HepG2 (cell line): Measurements from ENCODE around the gene GSDMA. TPM values are rescaled to one million over a fixed set of nuclear protein-coding genes. Genes with fewer than 3 reads are reported as not detected.

Source experiments
- ARID2 ChIP-seq: sonication (generic); formaldehyde crosslinking; IDR thresholded peaks from 2 replicates; pipeline ENCODE4 v1.8.1; 2022; ENCODE audit warnings: mild to moderate bottlenecking, missing genetic modification reagents, borderline replicate concordance
- ARNTL ChIP-seq: sonication (generic); formaldehyde crosslinking; IDR thresholded peaks from 2 replicates; pipeline ENCODE4 v1.4.0; 2020; ENCODE audit warnings: mild to moderate bottlenecking, missing genetic modification reagents
- ATRX ChIP-seq: sonication (generic); formaldehyde crosslinking; IDR thresholded peaks from 2 replicates; pipeline ENCODE4 v1.4.0; 2020; ENCODE audit warnings: missing genetic modification reagents, borderline replicate concordance
- BRCA1 ChIP-seq: sonication (generic); formaldehyde crosslinking; IDR thresholded peaks from 2 replicates; pipeline ENCODE4 v1.4.0; 2020; ENCODE audit warnings: missing genetic modification reagents
- HMGXB4 ChIP-seq, 2 experiments: sonication (generic) in 1 of 2; formaldehyde crosslinking in 1 of 2; IDR thresholded peaks; 2 replicates each; pipeline versions ENCODE4 v1.4.0 to v1.6.1; 2018 to 2020; ENCODE audit warnings: missing genetic modification reagents in 2 of 2, borderline replicate concordance in 1 of 2, low read depth in 1 of 2, mild to moderate bottlenecking in 1 of 2, missing biosample characterization in 1 of 2
- KDM2A ChIP-seq: sonication (generic); formaldehyde crosslinking; IDR thresholded peaks from 2 replicates; pipeline ENCODE4 v1.4.0; 2020; ENCODE audit warnings: low read depth, missing genetic modification reagents, borderline replicate concordance
- MEIS1 ChIP-seq: sonication (generic); formaldehyde crosslinking; IDR thresholded peaks from 2 replicates; pipeline ENCODE4 v1.9.0; 2021; ENCODE audit warnings: mild to moderate bottlenecking, missing genetic modification reagents, moderate library complexity, borderline replicate concordance
- PRMT3 ChIP-seq: sonication (generic); formaldehyde crosslinking; IDR thresholded peaks from 2 replicates; pipeline ENCODE4 v1.8.1; 2022; ENCODE audit warnings: low read depth, mild to moderate bottlenecking, moderate library complexity, missing genetic modification reagents, borderline replicate concordance
- SALL1 ChIP-seq: sonication (generic); formaldehyde crosslinking; IDR thresholded peaks from 2 replicates; pipeline ENCODE4 v1.8.0; 2022; ENCODE audit warnings: mild to moderate bottlenecking, missing genetic modification reagents
- SRSF4 ChIP-seq: fragments of 200-400 bp; formaldehyde crosslinking; IDR thresholded peaks from one replicate; pipeline ENCODE4 v1.6.1; 2018; ENCODE audit warnings: mild to moderate bottlenecking, low read depth, low read length, moderate library complexity; ENCODE audit not compliant: poor library complexity, severe bottlenecking
- TIGD3 ChIP-seq: sonication (generic); formaldehyde crosslinking; IDR thresholded peaks from 2 replicates; pipeline ENCODE4 v1.5.1; 2020; ENCODE audit warnings: mild to moderate bottlenecking, missing genetic modification reagents, borderline replicate concordance
- ZC3H13 ChIP-seq: sonication (generic); formaldehyde crosslinking; IDR thresholded peaks from 2 replicates; pipeline ENCODE4 v1.8.1; 2023; ENCODE audit warnings: mild to moderate bottlenecking, missing genetic modification reagents, moderate library complexity
- ZNF441 ChIP-seq: sonication (generic); formaldehyde crosslinking; IDR thresholded peaks from 2 replicates; pipeline ENCODE4 v1.7.0; 2021; ENCODE audit warnings: missing genetic modification reagents, borderline replicate concordance
- ZNF776 ChIP-seq: sonication (generic); formaldehyde crosslinking; IDR thresholded peaks from 2 replicates; pipeline ENCODE4 v1.4.0; 2020; ENCODE audit warnings: mild to moderate bottlenecking, missing genetic modification reagents
- ZNF781 ChIP-seq: sonication (generic); formaldehyde crosslinking; IDR thresholded peaks from 2 replicates; pipeline ENCODE4 v1.5.1; 2020; ENCODE audit warnings: borderline replicate concordance, mild to moderate bottlenecking, missing genetic modification reagents; ENCODE audit errors: not compliant biosample characterization
- ZNF816 ChIP-seq: sonication (generic); formaldehyde crosslinking; IDR thresholded peaks from 2 replicates; pipeline ENCODE4 v1.8.0; 2022; ENCODE audit warnings: missing genetic modification reagents, mild to moderate bottlenecking, borderline replicate concordance
- polyA plus RNA-seq, 8 experiments: library from polyadenylated mRNA; depleted of rRNA in 3 of 8; stranded (reverse) in 7 of 8; unstranded in 1 of 8; fragments of >200 nt; fragmentation: Illumina TruSeq in 4 of 8; extraction: Trizol in 4 of 8; gene quantifications; 2 replicates each; pipeline versions ENCODE4 v1.2.1 to v1.2.3, GENCODE V29; 2011 to 2016; ENCODE audit warnings: low read depth in 4 of 8, missing spikeins in 1 of 8, mixed read lengths in 1 of 8; ENCODE audit not compliant: insufficient read depth in 1 of 8
- total RNA-seq, 5 experiments: library from RNA; depleted of rRNA; stranded (reverse); fragments of >200 nt; fragmentation: Illumina TruSeq; extraction: Trizol; gene quantifications; 2 replicates each; pipeline ENCODE4 v1.2.3, GENCODE V29; 2016; ENCODE audit warnings: low read depth in 1 of 5
- TF ChIP-seq, protein P1 (sequence below): sonication (generic); formaldehyde crosslinking; IDR thresholded peaks from 2 replicates; pipeline ENCODE4 v1.9.0; 2021; ENCODE audit warnings: missing genetic modification reagents, mild to moderate bottlenecking, borderline replicate concordance
- TF ChIP-seq, protein P2 (sequence below): sonication (generic); formaldehyde crosslinking; IDR thresholded peaks from 2 replicates; pipeline ENCODE4 v1.4.0; 2020; ENCODE audit warnings: mild to moderate bottlenecking, missing genetic modification reagents
- TF ChIP-seq, protein P3 (sequence below): sonication (generic); formaldehyde crosslinking; IDR thresholded peaks from 2 replicates; pipeline ENCODE4 v1.4.0; 2020; ENCODE audit warnings: missing genetic modification reagents, mild to moderate bottlenecking, borderline replicate concordance

Gene GSDMA
- total and polyA plus RNA-seq, 2 of the 13 experiments (the other 11 are each of a cell fraction or from before 2014, with no cell fraction given), result not detected

DNA sequence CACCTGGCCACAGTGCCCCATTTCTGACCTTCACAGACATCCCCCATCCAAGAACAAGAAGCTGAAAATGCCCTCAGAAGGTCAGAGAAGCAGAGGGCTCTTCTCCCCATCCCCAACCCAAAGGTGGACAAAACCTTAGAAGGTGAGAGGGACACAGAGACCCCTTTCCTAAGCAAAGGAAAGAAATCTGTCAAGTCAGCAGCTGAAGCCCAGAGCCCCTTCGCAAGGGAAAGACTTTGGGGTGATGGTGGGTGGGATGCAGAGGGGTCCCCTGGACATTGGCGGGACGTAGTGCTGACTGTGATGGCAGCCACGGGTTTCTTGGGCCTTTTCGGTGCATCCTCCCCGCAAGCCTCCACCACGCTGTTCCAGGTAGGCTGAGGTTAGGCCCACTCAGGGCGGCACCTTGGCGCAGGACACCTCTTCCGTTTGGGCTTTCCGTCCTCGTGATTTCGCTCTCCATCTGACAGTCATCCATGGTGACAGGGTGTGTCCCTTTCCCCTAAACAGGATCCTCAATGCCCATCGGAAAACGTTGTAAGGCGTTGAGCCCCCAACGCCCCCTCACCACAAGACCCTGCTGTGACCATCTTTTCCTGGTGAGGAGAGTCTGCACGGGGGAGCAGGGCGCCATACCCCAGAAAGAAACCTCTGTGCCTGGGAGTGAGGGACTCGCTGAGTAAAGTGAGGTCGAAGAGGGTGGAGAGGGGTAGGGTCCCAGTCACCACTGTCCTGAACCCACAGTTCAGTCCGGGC, 10.7 kb upstream of the GSDMA start (continued):
- TF ChIP-seq PRMT3 (CRISPR knock-in tag) (no peak), ZC3H13 (no peak), TIGD3 (CRISPR knock-in tag) (0 out of 2 replicates have a peak, but pooled peaks have one; percentile 51), ATRX (CRISPR knock-in tag) (no peak), ZNF781 (CRISPR knock-in tag) (peak; percentile 22), KDM2A (0 out of 2 replicates have a peak, but pooled peaks have one; percentile 12), ZNF776 (CRISPR knock-in tag) (peak; percentile 34; the same call in 1 of the 2 replicates), SRSF4 (no peak), SALL1 (peak; percentile 42; the same call in 1 of the 2 replicates), HMGXB4 (CRISPR knock-in tag; IDR thresholded peaks at IDR 0.05; ENCODE audit: borderline replicate concordance in 1 of 2, low read depth in 1 of 2) (no peak), ARNTL (CRISPR knock-in tag) (no peak), ZNF816 (no peak), MEIS1 (CRISPR knock-in tag) (no peak), ARID2 (CRISPR knock-in tag) (no peak), BRCA1 (CRISPR knock-in tag) (no peak), ZNF441 (CRISPR knock-in tag) (no peak)
- TF ChIP-seq, protein P1, sequence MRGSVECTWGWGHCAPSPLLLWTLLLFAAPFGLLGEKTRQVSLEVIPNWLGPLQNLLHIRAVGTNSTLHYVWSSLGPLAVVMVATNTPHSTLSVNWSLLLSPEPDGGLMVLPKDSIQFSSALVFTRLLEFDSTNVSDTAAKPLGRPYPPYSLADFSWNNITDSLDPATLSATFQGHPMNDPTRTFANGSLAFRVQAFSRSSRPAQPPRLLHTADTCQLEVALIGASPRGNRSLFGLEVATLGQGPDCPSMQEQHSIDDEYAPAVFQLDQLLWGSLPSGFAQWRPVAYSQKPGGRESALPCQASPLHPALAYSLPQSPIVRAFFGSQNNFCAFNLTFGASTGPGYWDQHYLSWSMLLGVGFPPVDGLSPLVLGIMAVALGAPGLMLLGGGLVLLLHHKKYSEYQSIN (CRISPR knock-in tag), result no peak
- TF ChIP-seq, protein P2, sequence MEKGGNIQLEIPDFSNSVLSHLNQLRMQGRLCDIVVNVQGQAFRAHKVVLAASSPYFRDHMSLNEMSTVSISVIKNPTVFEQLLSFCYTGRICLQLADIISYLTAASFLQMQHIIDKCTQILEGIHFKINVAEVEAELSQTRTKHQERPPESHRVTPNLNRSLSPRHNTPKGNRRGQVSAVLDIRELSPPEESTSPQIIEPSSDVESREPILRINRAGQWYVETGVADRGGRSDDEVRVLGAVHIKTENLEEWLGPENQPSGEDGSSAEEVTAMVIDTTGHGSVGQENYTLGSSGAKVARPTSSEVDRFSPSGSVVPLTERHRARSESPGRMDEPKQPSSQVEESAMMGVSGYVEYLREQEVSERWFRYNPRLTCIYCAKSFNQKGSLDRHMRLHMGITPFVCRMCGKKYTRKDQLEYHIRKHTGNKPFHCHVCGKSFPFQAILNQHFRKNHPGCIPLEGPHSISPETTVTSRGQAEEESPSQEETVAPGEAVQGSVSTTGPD (CRISPR knock-in tag), result no peak
- TF ChIP-seq, protein P3, sequence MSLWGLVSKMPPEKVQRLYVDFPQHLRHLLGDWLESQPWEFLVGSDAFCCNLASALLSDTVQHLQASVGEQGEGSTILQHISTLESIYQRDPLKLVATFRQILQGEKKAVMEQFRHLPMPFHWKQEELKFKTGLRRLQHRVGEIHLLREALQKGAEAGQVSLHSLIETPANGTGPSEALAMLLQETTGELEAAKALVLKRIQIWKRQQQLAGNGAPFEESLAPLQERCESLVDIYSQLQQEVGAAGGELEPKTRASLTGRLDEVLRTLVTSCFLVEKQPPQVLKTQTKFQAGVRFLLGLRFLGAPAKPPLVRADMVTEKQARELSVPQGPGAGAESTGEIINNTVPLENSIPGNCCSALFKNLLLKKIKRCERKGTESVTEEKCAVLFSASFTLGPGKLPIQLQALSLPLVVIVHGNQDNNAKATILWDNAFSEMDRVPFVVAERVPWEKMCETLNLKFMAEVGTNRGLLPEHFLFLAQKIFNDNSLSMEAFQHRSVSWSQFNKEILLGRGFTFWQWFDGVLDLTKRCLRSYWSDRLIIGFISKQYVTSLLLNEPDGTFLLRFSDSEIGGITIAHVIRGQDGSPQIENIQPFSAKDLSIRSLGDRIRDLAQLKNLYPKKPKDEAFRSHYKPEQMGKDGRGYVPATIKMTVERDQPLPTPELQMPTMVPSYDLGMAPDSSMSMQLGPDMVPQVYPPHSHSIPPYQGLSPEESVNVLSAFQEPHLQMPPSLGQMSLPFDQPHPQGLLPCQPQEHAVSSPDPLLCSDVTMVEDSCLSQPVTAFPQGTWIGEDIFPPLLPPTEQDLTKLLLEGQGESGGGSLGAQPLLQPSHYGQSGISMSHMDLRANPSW (CRISPR knock-in tag), result no peak
